Activated CD4-positive, alpha-beta T cell treated with anti-CD3 and anti-CD28 coated beads, Interleukin-2, amount 50 U/mL, for 16 hours (primary cell): ENCODE results near the gene SYF2.

Source experiments
- DNase-seq: peaks from one replicate; pipeline ENCODE4 v3.0.0-alpha.2; 2020

SYF2 gene

GRCh38 chr1:25183126-25183980, 48.9 kb downstream of the SYF2 start:
- no peak for DNase-seq

DNA sequence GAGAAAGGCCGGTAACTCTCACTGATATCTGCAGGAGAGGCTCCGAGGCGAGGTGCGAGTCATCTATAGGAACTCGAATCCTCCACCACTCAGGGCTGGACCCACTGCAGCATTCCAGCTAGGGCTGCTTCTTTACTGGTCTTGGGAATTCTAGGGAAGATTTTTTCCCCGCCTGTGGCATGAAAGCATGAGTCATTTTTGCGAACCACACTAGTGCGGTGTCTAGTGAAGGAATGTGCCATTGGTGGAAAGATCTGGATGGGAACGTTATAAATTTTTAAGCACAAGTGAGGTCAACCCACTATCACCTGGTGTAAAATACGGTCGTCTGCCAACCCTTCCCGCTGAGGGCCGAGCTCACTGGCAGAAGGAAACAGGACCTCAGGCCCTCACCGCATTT, 49.7 kb downstream of the SYF2 start:
- DNase-seq = no peak

- DNase-seq = no peak
Observed at GRCh38 chr1:25180996-25181395, 51.3 kb downstream of the SYF2 start.

- DNase-seq = no peak
Observed at GRCh38 chr1:25178917-25179561, 53.3 kb downstream of the SYF2 start.

DNA sequence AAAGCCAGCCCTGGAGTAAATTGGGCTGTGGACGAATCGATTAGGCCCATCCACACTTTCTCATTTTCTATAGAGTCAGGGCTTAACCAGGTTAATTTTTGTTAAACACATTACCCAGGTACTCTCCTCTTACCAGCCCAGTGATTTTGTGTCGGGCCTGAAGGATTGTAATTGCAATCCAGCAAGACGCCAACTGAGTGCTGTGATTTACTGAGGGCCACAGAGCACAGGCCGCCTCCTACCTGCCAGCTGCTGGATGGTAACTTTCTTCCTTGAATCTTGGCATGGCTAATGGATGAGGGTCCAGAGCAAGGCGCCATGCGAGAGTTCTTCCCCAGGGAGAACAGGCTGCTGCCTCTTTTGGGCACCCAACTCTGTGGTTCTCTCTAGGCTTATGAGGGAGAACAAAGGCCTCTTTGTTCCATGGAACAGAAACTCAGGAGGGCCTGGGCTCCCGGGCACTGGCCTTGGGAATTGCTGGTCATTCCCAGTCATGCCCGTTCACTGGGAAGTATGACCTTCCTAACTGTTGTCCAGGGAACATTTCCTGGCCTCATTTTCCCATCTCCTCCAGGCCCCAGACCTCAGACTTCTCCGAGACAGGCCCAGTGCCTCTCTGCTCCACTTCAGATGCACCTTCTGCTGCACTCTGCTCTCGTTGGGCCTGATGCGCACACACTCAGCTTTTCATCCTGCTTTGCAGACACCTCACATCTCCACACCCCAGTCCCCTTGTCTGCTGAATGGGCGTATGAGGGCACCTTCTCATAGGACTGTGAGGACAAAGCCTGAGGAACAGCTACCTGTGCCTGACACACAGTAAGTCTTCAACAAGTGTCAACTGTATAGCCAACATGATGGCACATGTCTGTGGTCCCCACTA, 57.3 kb downstream of the SYF2 start:
- DNase-seq = no peak

- no peak for DNase-seq
Observed at GRCh38 chr1:25174363-25174729, 58.0 kb downstream of the SYF2 start.

- no peak for DNase-seq
Observed at GRCh38 chr1:25173809-25174340, 58.4 kb downstream of the SYF2 start.
